GM21786 (cell line): Measurements from ENCODE around the gene PRSS23.
A peak's percentile ranks its signal among the peaks of the same experiment; 100 is the strongest.

Source experiments
- ATAC-seq: cut with Tn5 transposase; IDR thresholded peaks from one replicate; pipeline ENCODE4 v1.9.1; 2021; ENCODE audit not compliant: unreplicated experiment

Gene PRSS23

DNA sequence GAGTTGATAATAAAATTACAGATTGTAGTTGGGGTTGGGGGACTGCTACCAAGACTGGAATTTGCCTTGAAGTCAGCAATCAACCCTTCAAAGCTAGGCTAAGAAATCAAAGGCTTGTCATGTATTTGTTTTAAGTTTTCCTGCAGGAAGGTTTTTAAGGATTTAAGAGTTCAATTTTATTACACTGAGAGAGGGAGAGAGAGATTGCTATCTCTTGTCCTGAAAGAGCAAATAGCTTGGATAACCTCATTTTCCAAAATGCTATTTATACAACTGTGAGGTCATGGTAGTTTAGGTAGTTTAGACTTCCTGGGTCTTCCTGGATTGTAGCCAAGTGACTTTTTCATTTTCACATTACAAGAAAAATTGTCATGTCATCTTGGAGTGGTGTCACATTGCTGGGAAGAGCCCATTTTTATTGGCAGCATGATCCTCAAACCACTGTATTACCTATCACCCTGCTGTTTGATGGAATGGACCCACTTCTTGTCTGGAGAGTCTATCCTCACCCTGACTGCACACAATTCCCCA is 10.1 kb upstream of the PRSS23 start:
- ATAC-seq: no peak

DNA sequence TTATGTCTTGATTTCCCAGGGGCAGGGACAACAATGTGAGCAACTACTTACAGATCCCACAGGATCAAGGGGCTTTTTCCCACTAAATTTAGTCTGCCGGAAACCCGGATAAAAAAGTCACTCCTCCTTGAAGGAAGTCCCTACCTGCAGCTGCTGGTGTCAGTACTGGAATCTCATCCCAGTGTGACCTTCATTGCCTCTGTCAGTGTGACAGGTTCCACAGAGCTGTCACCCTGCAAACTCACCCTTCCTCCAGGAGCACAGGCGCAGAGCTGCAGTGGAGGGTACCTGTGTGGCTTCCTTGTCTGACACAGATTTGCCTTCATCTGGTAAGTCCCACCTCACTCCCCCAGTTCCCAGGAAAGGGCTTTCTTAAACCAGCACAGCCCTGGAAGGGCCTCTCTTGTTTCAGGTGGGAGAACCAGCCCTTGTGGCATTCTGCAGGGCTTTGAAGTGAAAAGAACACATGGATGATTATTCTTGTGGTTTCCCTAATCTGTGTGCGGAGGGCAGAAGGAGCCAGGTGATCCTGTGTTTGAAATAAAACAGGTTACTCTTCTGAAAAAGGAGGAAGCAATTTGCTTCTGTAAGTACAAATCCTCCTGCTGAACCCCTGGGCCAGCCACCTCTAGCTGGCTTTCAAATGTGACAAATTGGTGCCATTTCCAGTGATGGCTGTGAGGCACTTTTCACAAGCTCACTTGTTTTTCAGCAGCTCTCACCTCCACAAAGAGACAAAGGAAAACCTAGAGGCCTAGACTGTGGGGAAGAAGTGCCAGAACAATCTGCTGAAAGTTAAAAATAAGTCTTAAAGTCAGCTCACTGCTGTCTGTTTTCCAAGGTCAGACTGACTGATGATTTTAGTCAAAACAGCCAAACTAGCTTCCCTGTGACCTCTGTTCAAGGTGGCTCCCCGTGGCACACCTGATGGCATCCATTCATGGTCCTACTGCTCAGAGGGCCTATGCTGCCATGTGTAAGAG is 9.2 kb upstream of the PRSS23 start:
- no peak for ATAC-seq

DNA sequence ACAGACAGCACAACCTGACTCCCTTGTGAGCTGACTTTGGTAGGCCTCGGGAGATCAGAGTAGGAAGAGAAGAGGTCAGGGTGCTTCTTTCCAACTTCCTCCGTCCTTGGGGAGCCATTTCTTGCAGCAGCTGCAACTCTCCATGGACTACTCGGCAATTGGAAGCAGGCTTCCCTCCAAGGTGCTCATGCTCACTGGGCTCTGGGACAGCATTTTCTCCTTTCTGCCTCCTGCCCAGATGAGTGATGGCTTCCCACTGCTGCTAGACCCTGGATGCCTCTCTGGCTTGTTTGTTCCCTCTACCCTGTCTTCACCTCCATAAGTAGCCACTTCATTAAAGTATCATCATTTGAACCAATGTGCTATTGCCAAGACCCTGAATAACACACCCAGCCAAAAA is 8.2 kb upstream of the PRSS23 start:
- ATAC-seq: no peak

DNA sequence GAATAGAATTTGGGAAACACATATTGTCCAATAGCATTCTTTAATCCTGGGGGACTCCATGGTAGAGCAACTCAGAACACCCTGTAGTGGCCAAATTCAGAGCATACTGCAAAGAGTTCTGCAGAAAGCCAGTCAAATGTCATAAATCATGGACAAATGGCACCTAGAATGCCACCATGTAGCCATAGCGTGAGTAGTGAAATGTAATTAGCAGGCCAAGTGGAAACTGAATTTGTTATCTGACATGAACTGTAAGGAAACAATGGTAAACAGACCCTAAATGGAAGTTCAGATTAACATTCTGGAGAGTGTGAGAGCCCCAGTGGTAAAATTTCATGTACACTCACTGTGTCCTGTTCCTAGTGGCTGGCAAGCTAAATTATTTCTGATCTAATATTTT is 7.0 kb upstream of the PRSS23 start:
- no peak for ATAC-seq

DNA sequence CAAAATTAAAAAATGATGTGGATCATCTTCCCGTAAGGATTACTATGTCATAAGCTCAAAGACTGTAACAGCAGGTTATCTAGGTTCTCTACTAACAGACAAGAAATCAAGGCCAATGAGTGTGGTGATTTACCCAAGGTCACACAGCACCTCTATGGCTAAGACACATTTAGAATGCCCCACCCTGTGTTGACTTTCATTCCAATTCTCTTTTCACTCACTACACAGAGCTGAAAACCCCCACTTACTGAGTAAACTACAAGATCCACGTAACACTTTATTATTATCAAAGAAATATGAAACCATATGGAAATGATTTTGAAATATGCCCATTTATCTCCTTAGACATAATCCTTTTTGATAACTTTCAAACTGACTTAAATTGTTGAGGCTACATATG is 4.8 kb upstream of the PRSS23 start:
- no peak for ATAC-seq

DNA sequence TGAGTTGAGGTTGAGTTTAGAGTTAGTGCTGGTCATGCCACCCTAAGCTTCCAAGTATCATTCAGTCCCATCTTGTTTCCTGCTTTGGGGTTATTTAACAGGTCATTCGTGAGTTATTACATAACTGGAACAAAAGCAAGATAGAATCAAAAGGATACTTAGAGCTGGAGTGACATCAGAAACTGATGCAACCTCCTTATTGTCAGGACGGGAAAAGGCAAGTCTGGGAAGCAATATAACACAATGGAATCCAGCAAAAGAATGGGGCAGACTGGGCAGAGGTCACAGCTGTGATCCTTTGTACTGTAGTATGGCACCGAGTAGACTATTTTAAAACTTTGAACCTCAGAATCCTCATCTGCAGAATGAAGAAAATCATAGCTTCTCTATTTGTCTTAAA is 4.4 kb upstream of the PRSS23 start:
- ATAC-seq: no peak

DNA sequence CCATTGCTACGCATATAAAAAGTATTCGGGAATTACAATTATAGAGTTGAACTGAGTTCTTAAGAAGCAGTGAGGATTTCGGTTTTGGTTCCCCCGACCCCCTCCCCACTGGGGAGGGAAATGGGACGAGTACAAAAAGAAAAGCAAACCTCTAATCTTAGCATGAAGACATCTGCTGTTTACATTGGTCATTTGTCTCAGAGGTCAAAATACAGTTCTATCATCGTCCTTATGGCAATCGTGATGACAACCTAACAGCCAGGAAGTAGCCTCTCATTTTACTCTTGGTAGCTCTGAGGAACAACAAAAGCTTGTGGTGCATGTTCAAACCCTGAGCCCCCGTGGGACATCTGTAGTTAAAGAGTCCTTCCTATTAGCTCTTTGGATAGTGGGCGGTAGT is 3.2 kb upstream of the PRSS23 start:
- no peak for ATAC-seq

DNA sequence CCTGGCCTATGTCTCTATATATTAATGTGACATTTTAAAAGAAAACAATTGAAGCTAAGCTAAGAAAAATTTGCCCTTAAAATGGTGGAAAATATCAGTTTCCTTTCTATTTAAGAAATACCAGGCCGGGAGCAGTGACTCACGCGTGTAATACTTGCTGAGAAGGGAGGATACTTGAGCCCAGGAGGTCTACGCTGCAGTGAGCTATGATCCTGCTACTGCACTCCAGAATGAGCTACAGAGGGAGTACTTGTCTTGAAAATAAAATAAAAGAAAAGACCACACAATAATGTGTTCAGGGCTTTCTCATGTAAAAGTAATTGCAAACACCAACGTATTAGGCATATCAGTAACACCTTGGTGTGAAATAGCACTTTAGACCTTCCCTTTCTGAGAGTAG is 1.4 kb upstream of the PRSS23 start:
- no peak for ATAC-seq

DNA sequence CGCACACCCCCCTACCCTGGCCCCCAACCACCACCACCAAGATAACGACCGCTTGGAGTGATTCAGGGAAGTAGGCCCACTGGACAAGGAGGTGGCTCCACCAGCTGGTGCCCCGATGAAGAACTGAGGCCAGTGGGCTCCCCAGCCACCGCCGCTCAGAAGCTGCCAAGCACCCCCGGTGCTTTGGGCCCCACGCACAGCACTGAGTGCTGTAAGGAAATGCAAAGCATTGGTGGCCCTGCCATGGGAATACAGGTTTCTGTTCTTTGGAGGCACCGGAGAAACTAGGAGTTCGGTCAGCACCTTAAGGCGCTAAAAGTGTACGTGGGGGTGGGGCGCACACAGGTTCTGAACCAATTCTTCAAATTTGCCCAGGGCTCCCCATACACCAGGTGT is 664 bp upstream of the PRSS23 start:
- ATAC-seq: no peak

DNA sequence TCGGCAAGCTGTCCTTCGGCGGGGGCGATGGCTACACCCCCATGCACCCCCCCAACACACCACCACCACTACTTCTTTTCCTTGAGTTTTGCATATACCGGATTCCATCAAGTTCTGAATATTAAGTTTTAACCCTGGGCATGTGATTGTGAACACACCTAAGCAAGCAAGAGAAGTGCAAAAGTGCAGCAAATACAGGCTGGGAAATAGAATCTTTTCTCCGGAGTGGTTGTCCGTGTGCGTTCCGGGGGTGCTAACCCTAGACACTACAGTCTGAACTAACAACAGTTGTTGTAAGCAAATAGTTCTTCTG is 574 bp downstream of the PRSS23 start:
- ATAC-seq: no peak

DNA sequence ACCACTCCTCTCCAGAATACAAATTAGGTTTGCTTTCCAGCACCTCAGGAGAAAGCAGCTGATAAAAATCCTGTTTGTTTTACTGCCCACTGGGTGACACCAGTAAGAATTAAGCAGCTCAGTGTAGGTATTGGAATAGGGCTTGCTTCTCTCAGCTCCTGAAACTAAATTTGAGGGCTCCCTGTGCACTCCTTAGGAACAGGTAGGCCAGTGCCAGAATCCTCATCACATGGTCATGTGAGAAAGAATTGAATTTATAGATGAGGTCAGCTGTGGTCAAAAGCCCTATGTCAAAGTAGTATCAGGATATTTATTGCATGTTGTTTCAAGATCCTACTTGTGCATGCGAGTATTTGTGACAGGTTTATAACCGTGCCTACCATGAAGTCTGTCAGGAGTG is 1.0 kb downstream of the PRSS23 start:
- ATAC-seq: no peak

DNA sequence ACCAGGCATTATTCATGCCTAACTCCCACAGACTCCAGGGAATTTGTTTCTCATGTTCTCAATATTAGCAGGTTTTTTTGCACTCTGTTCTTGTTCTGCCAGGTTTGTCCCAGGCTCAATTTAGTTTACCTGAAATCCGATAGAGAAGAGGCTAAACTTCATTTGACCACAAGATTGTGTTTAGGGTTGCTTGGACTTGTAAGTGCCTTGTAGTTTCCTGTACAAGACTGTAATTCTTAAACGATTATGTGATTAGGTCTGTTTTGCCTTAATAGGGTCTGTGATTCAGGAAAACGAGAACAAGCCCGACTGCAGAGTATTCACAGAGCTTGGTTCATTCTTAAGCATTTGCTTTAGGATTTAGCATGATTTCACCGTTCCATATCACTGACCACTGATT is 1.8 kb downstream of the PRSS23 start:
- no peak for ATAC-seq

DNA sequence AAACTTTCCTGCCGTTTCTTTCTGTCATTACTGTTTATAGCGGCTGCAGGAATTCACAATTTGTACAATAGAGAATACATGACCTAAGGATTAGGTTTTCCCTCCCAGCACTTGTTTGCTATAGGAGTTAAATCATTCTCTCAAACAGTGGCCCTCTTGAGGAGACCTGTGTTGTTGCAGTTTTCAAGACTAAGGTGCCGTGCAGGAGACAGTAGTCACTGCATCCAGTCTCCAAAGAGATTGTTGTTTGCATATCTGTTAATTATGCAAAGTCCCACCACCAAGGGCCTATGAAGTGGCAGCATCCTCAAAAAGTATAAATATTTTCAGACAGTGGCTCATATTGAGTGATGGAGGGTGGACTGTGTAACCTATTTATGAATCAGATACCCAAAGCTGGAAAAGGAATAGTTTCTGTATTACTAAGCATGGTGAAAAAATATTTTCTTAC is 2.3 kb downstream of the PRSS23 start:
- ATAC-seq: no peak

DNA sequence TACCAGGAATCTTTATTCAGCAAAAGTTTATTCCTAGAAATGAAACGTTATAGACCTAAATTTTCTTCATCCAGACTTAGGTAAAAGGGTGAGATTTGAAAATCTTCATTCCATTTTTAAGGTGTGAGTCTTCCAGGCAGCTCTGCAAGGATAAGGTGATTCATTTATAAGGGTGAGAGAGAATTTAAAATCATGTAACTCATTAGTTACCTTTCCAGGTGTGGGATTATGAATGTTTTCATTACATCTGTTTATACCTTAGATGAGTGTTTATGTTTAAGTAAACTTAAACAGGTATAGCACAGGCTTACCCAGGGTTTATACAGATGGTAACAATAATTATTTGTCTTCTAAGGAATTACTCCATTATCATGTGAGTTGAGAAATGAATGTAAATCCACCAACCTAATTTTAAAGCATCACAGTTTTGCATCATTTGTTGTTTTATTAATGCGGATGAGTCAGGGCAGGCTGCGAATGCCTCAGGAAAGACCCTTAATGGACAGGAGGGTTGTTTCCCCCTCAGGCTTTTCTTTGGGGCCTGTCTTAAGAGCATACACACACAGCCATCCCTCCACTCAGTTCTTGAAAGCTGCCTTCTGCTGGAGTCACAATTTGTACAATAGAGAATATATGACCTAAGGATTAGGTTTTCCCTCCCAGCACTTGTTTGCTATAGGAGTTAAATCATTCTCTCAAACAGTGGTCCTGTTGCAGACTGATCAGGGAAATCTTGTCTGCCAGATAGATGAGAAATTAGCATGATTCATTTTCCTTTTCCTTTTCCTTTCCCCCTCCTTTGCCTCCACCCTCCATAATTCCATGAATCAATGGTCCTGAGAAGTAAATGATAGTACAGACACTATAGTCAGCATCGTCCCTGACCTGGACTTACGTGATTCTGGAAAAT is 3.0 kb downstream of the PRSS23 start:
- no peak for ATAC-seq

DNA sequence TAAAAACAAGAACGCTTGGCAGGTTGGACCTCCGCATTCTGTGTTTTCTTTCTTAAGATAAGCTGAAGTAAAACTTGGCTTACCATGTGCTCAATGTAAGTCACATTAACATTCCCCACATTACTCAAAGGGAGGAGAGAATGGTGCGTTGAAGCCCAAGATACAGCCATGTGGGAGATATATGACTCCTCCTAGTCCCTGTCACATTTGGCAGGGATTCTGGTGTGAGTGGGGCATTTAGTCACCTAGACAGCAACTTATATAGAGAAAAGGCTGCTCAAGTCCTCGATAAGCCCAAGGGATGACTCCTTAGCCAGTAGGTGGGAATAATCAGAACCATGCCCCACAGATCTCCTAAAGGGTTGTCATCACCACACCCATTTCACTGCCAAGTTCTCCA is 4.6 kb downstream of the PRSS23 start:
- no peak for ATAC-seq

DNA sequence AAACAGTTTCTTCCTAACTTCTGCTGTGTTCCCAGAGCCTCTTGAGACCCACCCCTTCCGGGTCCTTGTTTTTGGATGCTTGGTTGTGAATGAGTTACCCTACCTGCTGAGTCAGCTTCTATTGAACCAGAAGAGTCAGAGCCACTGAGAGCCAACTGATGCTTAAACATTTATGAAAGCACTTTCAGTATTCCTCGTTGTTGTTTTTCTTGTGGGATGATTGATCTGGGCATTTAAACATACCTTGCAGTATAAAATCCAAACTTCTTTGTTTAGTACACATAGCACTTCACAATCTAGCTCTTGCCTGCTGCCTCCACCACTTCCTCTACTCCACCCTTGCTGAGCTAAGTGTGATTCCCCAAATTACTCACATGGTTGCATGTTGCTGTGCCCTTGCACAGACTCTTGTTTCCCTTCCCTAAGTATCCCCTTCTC is 5.5 kb downstream of the PRSS23 start:
- peak; percentile 93 for ATAC-seq

DNA sequence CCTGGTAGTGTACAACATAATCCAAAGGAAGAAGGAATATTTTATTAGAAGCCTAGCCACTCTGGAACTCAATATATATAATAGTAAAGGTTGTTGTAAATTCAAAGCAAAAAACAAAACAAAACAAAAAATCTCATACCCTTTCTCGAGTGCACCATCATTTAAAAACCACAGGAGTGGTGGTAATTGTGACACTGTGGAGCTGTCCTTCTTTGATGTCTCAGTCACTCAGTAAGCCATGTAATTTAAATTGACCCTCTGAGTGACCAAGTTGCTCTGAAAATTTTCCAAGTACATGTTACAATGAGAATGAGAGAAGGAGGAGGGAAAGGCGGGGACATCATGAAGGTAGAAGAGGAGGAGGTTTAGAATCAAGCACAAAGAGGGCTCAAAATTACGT is 6.6 kb downstream of the PRSS23 start:
- no peak for ATAC-seq

DNA sequence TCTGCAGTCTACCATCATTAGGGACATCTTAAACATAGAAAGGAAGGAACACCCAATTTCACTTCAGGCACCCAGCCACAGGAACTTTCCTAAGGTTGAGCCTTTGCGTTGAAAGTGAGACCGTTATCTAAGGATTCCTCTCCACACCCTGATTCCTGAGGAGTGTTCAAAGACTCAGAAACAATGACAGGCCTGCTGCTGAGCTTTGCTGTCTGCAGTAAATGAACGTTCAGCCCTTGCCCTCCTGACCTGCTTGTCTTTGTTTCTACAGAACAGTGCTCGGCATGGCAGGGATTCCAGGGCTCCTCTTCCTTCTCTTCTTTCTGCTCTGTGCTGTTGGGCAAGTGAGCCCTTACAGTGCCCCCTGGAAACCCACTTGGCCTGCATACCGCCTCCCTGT is 7.0 kb downstream of the PRSS23 start:
- no peak for ATAC-seq

DNA sequence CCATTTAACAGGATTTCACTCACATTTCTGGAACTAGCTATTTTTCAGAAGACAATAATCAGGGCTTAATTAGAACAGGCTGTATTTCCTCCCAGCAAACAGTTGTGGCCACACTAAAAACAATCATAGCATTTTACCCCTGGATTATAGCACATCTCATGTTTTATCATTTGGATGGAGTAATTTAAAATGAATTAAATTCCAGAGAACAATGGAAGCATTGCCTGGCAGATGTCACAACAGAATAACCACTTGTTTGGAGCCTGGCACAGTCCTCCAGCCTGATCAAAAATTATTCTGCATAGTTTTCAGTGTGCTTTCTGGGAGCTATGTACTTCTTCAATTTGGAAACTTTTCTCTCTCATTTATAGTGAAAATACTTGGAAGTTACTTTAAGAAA is 9.2 kb downstream of the PRSS23 start:
- no peak for ATAC-seq

DNA sequence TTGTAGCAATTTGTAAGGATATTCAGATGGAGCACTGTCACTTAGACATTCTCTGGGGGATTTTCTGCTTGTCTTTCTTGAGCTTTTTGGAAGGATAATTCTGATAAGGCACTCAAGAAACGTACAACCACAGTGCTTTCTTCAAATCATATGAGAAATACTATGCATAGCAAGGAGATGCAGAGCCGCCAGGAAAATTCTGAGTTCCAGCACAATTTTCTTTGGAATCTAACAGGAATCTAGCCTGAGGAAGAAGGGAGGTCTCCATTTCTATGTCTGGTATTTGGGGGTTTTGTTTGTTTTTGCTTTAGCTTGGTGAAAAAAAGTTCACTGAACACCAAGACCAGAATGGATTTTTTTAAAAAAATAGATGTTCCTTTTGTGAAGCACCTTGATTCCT is 9.9 kb downstream of the PRSS23 start:
- no peak for ATAC-seq

DNA sequence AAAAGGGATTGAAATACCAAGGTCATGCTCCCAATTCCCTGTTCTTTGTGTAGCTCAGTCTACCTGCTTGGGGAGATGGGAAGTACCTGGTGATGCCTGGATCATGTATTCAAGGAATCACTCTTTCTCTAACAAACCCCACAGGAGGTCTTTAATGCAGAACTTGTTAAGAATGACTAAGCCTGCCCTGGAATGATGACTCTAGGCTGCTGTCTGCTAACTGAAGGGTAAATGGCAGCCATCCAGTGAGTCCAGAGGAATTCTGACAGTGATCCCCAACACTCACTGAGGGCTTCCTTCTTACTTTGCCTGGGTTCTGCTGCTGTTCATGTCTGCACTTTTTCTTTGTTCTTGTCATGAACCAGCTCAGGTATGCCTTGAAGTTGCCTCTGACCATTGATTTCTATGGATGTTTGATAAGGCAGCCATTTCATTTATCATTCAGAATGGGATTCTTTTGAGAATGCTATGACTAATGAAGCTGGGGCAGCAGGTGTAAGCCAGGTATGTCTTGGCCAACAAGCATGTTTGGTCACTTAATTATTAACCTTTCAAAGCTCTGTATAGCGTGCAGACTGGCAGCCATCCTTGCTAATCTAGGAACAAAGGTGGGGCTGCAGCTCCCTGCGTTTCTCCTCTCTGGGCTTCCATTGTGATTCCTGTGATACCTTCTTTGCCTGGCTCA is 11.4 kb downstream of the PRSS23 start:
- no peak for ATAC-seq
